H9 (cell line): ENCODE results near the gene PLK3. TPM values are rescaled to one million over a fixed set of nuclear protein-coding genes. Genes with fewer than 3 reads are reported as not detected.
A peak's percentile ranks its signal among the peaks of the same experiment; 100 is the strongest.

Source experiments
- DNase-seq: peaks from one replicate; pipeline ENCODE4 v3.0.0-alpha.2; 2017
- H2AFZ ChIP-seq: one replicate; pipeline ENCODE4 v1.6.1; 2013; ENCODE audit warnings: mild to moderate bottlenecking, low read length, control low read depth, moderate library complexity
- H2AK5ac ChIP-seq: 2 replicates; pipeline ENCODE4 v1.6.1; 2013; ENCODE audit warnings: low read length, control low read depth, mixed read lengths; ENCODE audit not compliant: insufficient read length
- H2BK120ac ChIP-seq: one replicate; pipeline ENCODE4 v1.6.1; 2013; ENCODE audit warnings: low read depth, mild to moderate bottlenecking, low read length, control low read depth, inconsistent platforms; ENCODE audit not compliant: poor library complexity, severe bottlenecking
- H2BK12ac ChIP-seq: 2 replicates; pipeline ENCODE4 v1.6.1; 2013; ENCODE audit warnings: low read length, control low read depth, mixed read lengths, low read depth; ENCODE audit not compliant: insufficient read length
- H2BK15ac ChIP-seq: 2 replicates; pipeline ENCODE4 v1.6.1; 2013; ENCODE audit warnings: low read depth, low read length, control low read depth
- H2BK20ac ChIP-seq: one replicate; pipeline ENCODE4 v1.6.1; 2013; ENCODE audit warnings: low read depth, mild to moderate bottlenecking, low read length, control low read depth, inconsistent platforms; ENCODE audit not compliant: poor library complexity, severe bottlenecking
- H2BK5ac ChIP-seq: 2 replicates; pipeline ENCODE4 v1.6.1; 2013; ENCODE audit warnings: low read length, control low read depth, mixed read lengths; ENCODE audit not compliant: insufficient read length
- H3K14ac ChIP-seq: 2 replicates; pipeline ENCODE4 v1.6.1; 2013; ENCODE audit warnings: low read length, control low read depth; ENCODE audit not compliant: insufficient read depth
- H3K18ac ChIP-seq: 2 replicates; pipeline ENCODE4 v1.6.1; 2013; ENCODE audit warnings: low read depth, mild to moderate bottlenecking, mixed read lengths, low read length, control low read depth; ENCODE audit not compliant: insufficient read length
- H3K23ac ChIP-seq: 2 replicates; pipeline ENCODE4 v1.6.1; 2013; ENCODE audit warnings: low read length, control low read depth, mixed read lengths, low read depth; ENCODE audit not compliant: insufficient read length
- H3K23me2 ChIP-seq: 2 replicates; pipeline ENCODE4 v1.6.1; 2013; ENCODE audit warnings: low read depth, mild to moderate bottlenecking, mixed read lengths, low read length, control low read depth; ENCODE audit not compliant: insufficient read length, poor library complexity, severe bottlenecking
- H3K27ac ChIP-seq: 2 replicates; pipeline ENCODE4 v1.5.1; 2013; ENCODE audit warnings: low read length, control low read depth, mixed read lengths, low read depth; ENCODE audit not compliant: insufficient read length
- H3K27me3 ChIP-seq: 2 replicates; pipeline ENCODE4 v1.6.1; 2013; ENCODE audit warnings: low read length, control low read depth, inconsistent platforms; ENCODE audit not compliant: insufficient read depth
- H3K4ac ChIP-seq: 2 replicates; pipeline ENCODE4 v1.6.1; 2013; ENCODE audit warnings: low read depth, mild to moderate bottlenecking, control low read depth, inconsistent platforms, low read length, moderate library complexity
- H3K4me1 ChIP-seq: 2 replicates; pipeline ENCODE4 v1.6.1; 2013; ENCODE audit warnings: low read length, control low read depth, inconsistent platforms; ENCODE audit not compliant: insufficient read depth
- H3K4me2 ChIP-seq: 2 replicates; pipeline ENCODE4 v1.6.1; 2013; ENCODE audit warnings: low read length, control low read depth, mixed read lengths; ENCODE audit not compliant: insufficient read length, insufficient read depth
- H3K56ac ChIP-seq: 2 replicates; pipeline ENCODE4 v1.6.1; 2013; ENCODE audit warnings: low read depth, mild to moderate bottlenecking, mixed read lengths, low read length, control low read depth; ENCODE audit not compliant: insufficient read length
- H3K79me1 ChIP-seq: 2 replicates; pipeline ENCODE4 v1.6.1; 2013; ENCODE audit warnings: low read depth, mild to moderate bottlenecking, moderate library complexity, low read length, control low read depth, inconsistent platforms; ENCODE audit not compliant: insufficient read depth, poor library complexity, severe bottlenecking
- H3K79me2 ChIP-seq: 2 replicates; pipeline ENCODE4 v1.6.1; 2013; ENCODE audit warnings: low read length, control low read depth, inconsistent platforms; ENCODE audit not compliant: insufficient read depth
- H3K9ac ChIP-seq: 2 replicates; pipeline ENCODE4 v1.6.1; 2013; ENCODE audit warnings: low read length, control low read depth, mixed read lengths; ENCODE audit not compliant: insufficient read length; ENCODE audit errors: extremely low read depth
- H3K9me3 ChIP-seq: one replicate; pipeline ENCODE4 v1.6.1; 2013; ENCODE audit warnings: low read depth, low read length, inconsistent platforms; ENCODE audit not compliant: control insufficient read depth
- H3T11ph ChIP-seq: one replicate; pipeline ENCODE4 v1.6.1; 2013; ENCODE audit warnings: mild to moderate bottlenecking, low read length, control low read depth, inconsistent platforms
- H4K20me1 ChIP-seq: one replicate; pipeline ENCODE4 v1.6.1; 2013; ENCODE audit not compliant: control insufficient read depth, insufficient read length, insufficient read depth
- H4K5ac ChIP-seq: 2 replicates; pipeline ENCODE4 v1.6.1; 2013; ENCODE audit warnings: low read depth, mild to moderate bottlenecking, mixed read lengths, low read length, control low read depth; ENCODE audit not compliant: insufficient read length
- H4K8ac ChIP-seq: replicated peaks from 2 replicates; pipeline ENCODE4 v1.6.1; 2013; ENCODE audit warnings: low read length, control low read depth, mixed read lengths, low read depth; ENCODE audit not compliant: insufficient read length
- H4K91ac ChIP-seq: 2 replicates; pipeline ENCODE4 v1.6.1; 2013; ENCODE audit warnings: low read depth, mild to moderate bottlenecking, moderate library complexity, mixed read lengths, low read length, control low read depth; ENCODE audit not compliant: insufficient read length
- H3K27ac Mint-ChIP-seq, 3 experiments: 2 replicates in 2 of 3; 3 replicates in 1 of 3; pipeline ENCODE4 v1.8.0; 2020 to 2021; ENCODE audit warnings: mixed read lengths in 3 of 3, mild to moderate bottlenecking in 1 of 3, moderate library complexity in 1 of 3
- H3K27me3 Mint-ChIP-seq: 2 replicates; pipeline ENCODE4 v1.8.0; 2021; ENCODE audit warnings: low read depth, mild to moderate bottlenecking, moderate library complexity, mixed read lengths
- H3K36me3 Mint-ChIP-seq, 3 experiments: 2 replicates in 2 of 3; 3 replicates in 1 of 3; pipeline ENCODE4 v1.8.0; 2020 to 2021; ENCODE audit warnings: low read depth in 3 of 3, mixed read lengths in 3 of 3; ENCODE audit not compliant: insufficient read depth in 1 of 3
- H3K4me1 Mint-ChIP-seq, 2 experiments: 2 replicates each; pipeline ENCODE4 v1.8.0; 2020; ENCODE audit warnings: mixed read lengths in 2 of 2
- H3K4me3 Mint-ChIP-seq, 2 experiments: 2 replicates in 1 of 2; 3 replicates in 1 of 2; pipeline ENCODE4 v1.8.0; 2020 to 2021; ENCODE audit warnings: mild to moderate bottlenecking in 2 of 2, mixed read lengths in 2 of 2, moderate library complexity in 1 of 2
- H3K9me3 Mint-ChIP-seq, 2 experiments: 2 replicates in 1 of 2; 3 replicates in 1 of 2; pipeline ENCODE4 v1.8.0; 2020; ENCODE audit warnings: mild to moderate bottlenecking in 2 of 2, mixed read lengths in 2 of 2, moderate library complexity in 1 of 2
- WGBS: extraction: QIAGEN DNeasy Blood & Tissue Kit; methylation state at CpG from one replicate; pipeline ENCODE4 v1.1.7; 2013; ENCODE audit warnings: missing lambda C conversion rate, low lambda C conversion rate, mixed read lengths; ENCODE audit not compliant: insufficient read length; ENCODE audit errors: extremely low coverage; 5-methylcytosine and 5-hydroxymethylcytosine counted together
- total RNA-seq: library from RNA; stranded (reverse); gene quantifications from 2 replicates; pipeline ENCODE4 v1.2.1, GENCODE V29; 2021
- TF ChIP-seq, protein P1 (sequence below): fragments of 200-600 bp; sonication (generic); conservative IDR thresholded peaks from 3 replicates; pipeline ENCODE4 v1.8.0; 2021; ENCODE audit warnings: antibody characterized with exemption, mild to moderate bottlenecking

The PLK3 gene
- total RNA-seq, 1 experiment from 2014 or later: 14.7 TPM

DNA sequence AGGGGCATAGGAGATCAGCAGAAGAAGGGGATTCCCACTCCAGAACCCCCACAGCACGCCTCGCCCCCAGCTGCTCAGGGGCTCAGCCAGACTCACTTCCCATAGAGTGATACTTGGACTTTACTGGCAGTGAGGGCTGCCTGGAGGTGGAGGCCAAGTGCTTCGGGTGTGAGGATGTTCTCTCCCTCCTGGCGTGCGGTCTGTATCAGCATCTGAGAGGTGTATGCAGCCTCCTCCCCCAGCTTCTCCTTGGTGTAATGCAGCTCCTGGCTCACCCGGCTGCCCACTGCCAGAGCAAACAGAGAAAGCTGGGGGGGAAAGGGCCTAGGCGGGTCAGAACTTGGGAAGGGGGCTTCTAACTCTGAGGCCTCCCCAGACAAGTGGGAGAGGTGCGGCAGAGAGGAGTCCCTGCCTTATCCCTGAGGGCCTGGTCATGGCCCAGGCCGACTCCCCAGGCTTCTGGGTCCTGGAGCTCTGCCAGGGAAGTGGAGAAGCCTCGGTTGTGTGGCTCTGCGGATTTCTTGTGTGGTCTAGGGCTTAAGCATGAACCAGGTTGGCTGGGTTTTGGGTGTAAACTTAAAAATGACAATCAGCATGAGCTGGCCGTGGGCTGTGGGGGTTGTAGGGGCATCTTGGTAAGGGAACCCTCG, 32.0 kb downstream of the PLK3 start:
- no peak overlapping the region for H2BK15ac ChIP-seq
- H3K23ac ChIP-seq: no peak overlapping the region
- H3K23me2 ChIP-seq: no peaks in the 10 kb centered on the region
- H3K9me3 ChIP-seq: no peaks in the 10 kb centered on the region
- H3K4me1 ChIP-seq: no peaks in the 10 kb centered on the region; the same call in 1 of the 2 replicates
- Mint-ChIP-seq H3K4me1 (peaks cover 11 to 14% of the 10 kb centered on the region in 2 experiments), H3K9me3 (no peaks in the 10 kb centered on the region), H3K27me3 (no peaks in the 10 kb centered on the region; the same call in 1 of the 2 replicates), H3K4me3 (0 out of 5 replicates have a peak overlapping the region, but pooled peaks of 1 of the 2 experiments have one; percentile 1), H3K27ac (peak overlapping the region in 1 of 3 experiments; percentile 61; a peak in 1 of 7 replicates), H3K36me3 (no peaks in the 10 kb centered on the region)
- H3T11ph ChIP-seq: no peak overlapping the region
- peak; percentile 36 for DNase-seq
- no peaks in the 10 kb centered on the region for H3K79me2 ChIP-seq
- H3K9ac ChIP-seq: no peak overlapping the region
- H3K18ac ChIP-seq: no peak overlapping the region
- H3K56ac ChIP-seq: no peak overlapping the region
- no peaks in the 10 kb centered on the region for H3K79me1 ChIP-seq
- H3K27me3 ChIP-seq: no peaks in the 10 kb centered on the region
- H3K27ac ChIP-seq: no peak overlapping the region
- H2BK20ac ChIP-seq: no peak overlapping the region
- no peaks in the 10 kb centered on the region for H4K20me1 ChIP-seq
- no peak overlapping the region for H4K5ac ChIP-seq
- TF ChIP-seq, protein P1, sequence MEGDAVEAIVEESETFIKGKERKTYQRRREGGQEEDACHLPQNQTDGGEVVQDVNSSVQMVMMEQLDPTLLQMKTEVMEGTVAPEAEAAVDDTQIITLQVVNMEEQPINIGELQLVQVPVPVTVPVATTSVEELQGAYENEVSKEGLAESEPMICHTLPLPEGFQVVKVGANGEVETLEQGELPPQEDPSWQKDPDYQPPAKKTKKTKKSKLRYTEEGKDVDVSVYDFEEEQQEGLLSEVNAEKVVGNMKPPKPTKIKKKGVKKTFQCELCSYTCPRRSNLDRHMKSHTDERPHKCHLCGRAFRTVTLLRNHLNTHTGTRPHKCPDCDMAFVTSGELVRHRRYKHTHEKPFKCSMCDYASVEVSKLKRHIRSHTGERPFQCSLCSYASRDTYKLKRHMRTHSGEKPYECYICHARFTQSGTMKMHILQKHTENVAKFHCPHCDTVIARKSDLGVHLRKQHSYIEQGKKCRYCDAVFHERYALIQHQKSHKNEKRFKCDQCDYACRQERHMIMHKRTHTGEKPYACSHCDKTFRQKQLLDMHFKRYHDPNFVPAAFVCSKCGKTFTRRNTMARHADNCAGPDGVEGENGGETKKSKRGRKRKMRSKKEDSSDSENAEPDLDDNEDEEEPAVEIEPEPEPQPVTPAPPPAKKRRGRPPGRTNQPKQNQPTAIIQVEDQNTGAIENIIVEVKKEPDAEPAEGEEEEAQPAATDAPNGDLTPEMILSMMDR: no peak
- H2BK120ac ChIP-seq: no peak overlapping the region
- no peak overlapping the region for H2BK12ac ChIP-seq
- H4K8ac ChIP-seq: no peak overlapping the region
- H2AFZ ChIP-seq: no peak overlapping the region
- no peak overlapping the region for H4K91ac ChIP-seq
- no CpG with 5 or more reads among the region's 13 CpGs for WGBS
- H2BK5ac ChIP-seq: no peak overlapping the region
- H3K4ac ChIP-seq: no peak overlapping the region
- no peak overlapping the region for H2AK5ac ChIP-seq
- H3K14ac ChIP-seq: no peak overlapping the region; the same call in 1 of the 2 replicates
- no peak overlapping the region for H3K4me2 ChIP-seq
